GM10266 (cell line): Measurements from ENCODE around the gene GALNT16.
"Not testable (repeated sequence)": the region's sequence is repeated elsewhere in the genome, so short reads cannot be mapped to it uniquely, and the experiment has no call there.

Experiments
- DNase-seq: peaks from one replicate; pipeline ENCODE4 v3.0.0; 2012; ENCODE audit errors: extremely low spot score
- CTCF ChIP-seq: IDR thresholded peaks from 2 replicates; pipeline ENCODE4 v1.5.1; 2012; ENCODE audit warnings: mild to moderate bottlenecking, low read depth; ENCODE audit not compliant: control insufficient read depth, insufficient read depth; ENCODE audit errors: missing control alignments

Gene GALNT16

GRCh38 chr14:69287098-69288010 lies 27.4 kb downstream of the GALNT16 start:
- no peak for TF ChIP-seq CTCF
- DNase-seq, result no peak

GRCh38 chr14:69288011-69288771 lies 28.2 kb downstream of the GALNT16 start:
- no peak for TF ChIP-seq CTCF
- DNase-seq, result no peak

GRCh38 chr14:69288956-69289705 lies 29.2 kb downstream of the GALNT16 start:
- DNase-seq, result no peak
- no peak for TF ChIP-seq CTCF

GRCh38 chr14:69289811-69290520 lies 30.0 kb downstream of the GALNT16 start:
- no peak for TF ChIP-seq CTCF
- DNase-seq, result no peak

- not testable (repeated sequence) for DNase-seq
Measured at GRCh38 chr14:69290881-69291280, 30.9 kb downstream of the GALNT16 start.

GRCh38 chr14:69291396-69291795 lies 31.4 kb downstream of the GALNT16 start:
- no peak for DNase-seq
- no peak for TF ChIP-seq CTCF
